ENCODE data around the gene PAX6. TPM values are rescaled to one million over a fixed set of nuclear protein-coding genes. Genes with fewer than 3 reads are reported as not detected.

The PAX6 gene
- total and polyA plus RNA-seq, 9 of the 15 experiments (the other 6 are each of a cell fraction or from before 2014, with no cell fraction given): 1.5 to 10.9 (median 5.3) TPM

- H4K20me1 ChIP-seq (replicated peaks; ENCODE audit: control insufficient read depth, insufficient read depth, low read length): no peaks in the 10 kb centered on the region
- H2AFZ ChIP-seq (ENCODE audit: low read depth, low read length): no peak overlapping the region
- CTCF ChIA-PET (ENCODE audit: low intra/inter-chr PET ratio): no interaction called here
- no peak overlapping the region for H3K9ac ChIP-seq (ENCODE audit: insufficient read depth in 1 of 2, low read depth in 2 of 2, low read length in 2 of 2)
- TF ChIP-seq ESRRA (IDR thresholded peaks at IDR 0.05; ENCODE audit: borderline replicate concordance, low read depth): no peak
- no peak for TF ChIP-seq FOXK1 (CRISPR knock-in tag; IDR thresholded peaks at IDR 0.05; ENCODE audit: borderline replicate concordance)
- no peak for TF ChIP-seq NR1H2 (CRISPR knock-in tag; IDR thresholded peaks at IDR 0.05)
- TF ChIP-seq LCOR (CRISPR knock-in tag; IDR thresholded peaks at IDR 0.05): no peak
- no peak for TF ChIP-seq POLR3G (IDR thresholded peaks at IDR 0.05; ENCODE audit: extremely low read depth, insufficient read length, insufficient replicate concordance)
- TF ChIP-seq ZNF57 (CRISPR knock-in tag; IDR thresholded peaks at IDR 0.05): no peak
- TF ChIP-seq JUNB (CRISPR knock-in tag; conservative IDR thresholded peaks at IDR 0.05): no peak
- no peak for TF ChIP-seq CLOCK (CRISPR knock-in tag; IDR thresholded peaks at IDR 0.05; ENCODE audit: borderline replicate concordance)
- no peak for TF ChIP-seq MCM7 (IDR thresholded peaks at IDR 0.05)
- TF ChIP-seq PTTG1 (tag; IDR thresholded peaks at IDR 0.05; ENCODE audit: low read depth): no peak
- no peak for TF ChIP-seq ZNF324 (CRISPR knock-in tag; IDR thresholded peaks at IDR 0.05)
- TF ChIP-seq CBX2 (IDR thresholded peaks at IDR 0.05; ENCODE audit: insufficient read depth, low read length, poor library complexity, severe bottlenecking): no peak
- no peak for FAIRE-seq
- no peaks in the 10 kb centered on the region for H3K4me1 ChIP-seq (replicated peaks in 1 of 2; ENCODE audit: control insufficient read depth in 2 of 2, insufficient read depth in 2 of 2, low read length in 2 of 2)
- WGBS (ENCODE audit: insufficient coverage, low coverage, missing lambda C conversion rate): 42% methylated on average over 2 of the region's 2 CpGs
- no TSS peak for BruUV-seq (replicated peaks)
- no peak overlapping the region for H3K4me2 ChIP-seq (ENCODE audit: insufficient read depth, low read length)
- in situ Hi-C loops (cut with MboI) (no loop called here), intact Hi-C loops (cut with micrococcal nuclease) (no loop called here)
- no peak overlapping the region for H3K4me3 ChIP-seq
- H3K27ac ChIP-seq (ENCODE audit: extremely low read depth, low read depth, low read length): no peak overlapping the region
- H3K9me1 ChIP-seq (ENCODE audit: control insufficient read depth, insufficient read depth, low read length): no peaks in the 10 kb centered on the region
- no peak for DNase-seq (ENCODE audit: extremely low read depth in 1 of 4, low spot score in 3 of 4)
- POLR2A ChIA-PET: interaction anchor here (0.6 kb wide), 1 partner anchor 13 kb away, joined by 3 read pairs; no protein-coding TSS in a partner anchor
- H3K9me3 ChIP-seq (replicated peaks; ENCODE audit: control insufficient read depth, insufficient read depth, low read depth, low read length): no peaks in the 10 kb centered on the region
- ATAC-seq: no peak
- no peaks in the 10 kb centered on the region for H3K79me2 ChIP-seq (ENCODE audit: control insufficient read depth, insufficient read depth, low read length)
- H3K27me3 ChIP-seq (ENCODE audit: control insufficient read depth in 2 of 2, insufficient read depth in 2 of 2, low read length in 2 of 2): no peaks in the 10 kb centered on the region
- H3K36me3 ChIP-seq (ENCODE audit: control insufficient read depth, insufficient read depth, low read length): no peaks in the 10 kb centered on the region
Measured at GRCh38 chr11:31767685-31768084, 43.4 kb downstream of the PAX6 start.

Data from K562 (cell line).